Coronary artery (tissue), 2 donors: Measurements from ENCODE around the gene SLC41A3.

Source experiments
- DNase-seq: peaks from one replicate; pipeline ENCODE4 v3.0.0-alpha.2; 2017; ENCODE audit warnings: low spot score
- H3K27ac ChIP-seq, 2 donors: fragments of 200-600 bp; sonication (generic); one replicate each; pipeline ENCODE4 v1.5.1; 2016 to 2019
- H3K4me3 ChIP-seq: fragments of 200-600 bp; sonication (generic); 2 replicates; pipeline ENCODE4 v1.5.1; 2016; ENCODE audit warnings: mild to moderate bottlenecking, moderate library complexity
- TF ChIP-seq, protein P1 (sequence below): fragments of 200-600 bp; sonication (generic); IDR thresholded peaks from one replicate; pipeline ENCODE4 v1.5.1; 2019; ENCODE audit warnings: antibody characterized with exemption

The SLC41A3 gene

DNA sequence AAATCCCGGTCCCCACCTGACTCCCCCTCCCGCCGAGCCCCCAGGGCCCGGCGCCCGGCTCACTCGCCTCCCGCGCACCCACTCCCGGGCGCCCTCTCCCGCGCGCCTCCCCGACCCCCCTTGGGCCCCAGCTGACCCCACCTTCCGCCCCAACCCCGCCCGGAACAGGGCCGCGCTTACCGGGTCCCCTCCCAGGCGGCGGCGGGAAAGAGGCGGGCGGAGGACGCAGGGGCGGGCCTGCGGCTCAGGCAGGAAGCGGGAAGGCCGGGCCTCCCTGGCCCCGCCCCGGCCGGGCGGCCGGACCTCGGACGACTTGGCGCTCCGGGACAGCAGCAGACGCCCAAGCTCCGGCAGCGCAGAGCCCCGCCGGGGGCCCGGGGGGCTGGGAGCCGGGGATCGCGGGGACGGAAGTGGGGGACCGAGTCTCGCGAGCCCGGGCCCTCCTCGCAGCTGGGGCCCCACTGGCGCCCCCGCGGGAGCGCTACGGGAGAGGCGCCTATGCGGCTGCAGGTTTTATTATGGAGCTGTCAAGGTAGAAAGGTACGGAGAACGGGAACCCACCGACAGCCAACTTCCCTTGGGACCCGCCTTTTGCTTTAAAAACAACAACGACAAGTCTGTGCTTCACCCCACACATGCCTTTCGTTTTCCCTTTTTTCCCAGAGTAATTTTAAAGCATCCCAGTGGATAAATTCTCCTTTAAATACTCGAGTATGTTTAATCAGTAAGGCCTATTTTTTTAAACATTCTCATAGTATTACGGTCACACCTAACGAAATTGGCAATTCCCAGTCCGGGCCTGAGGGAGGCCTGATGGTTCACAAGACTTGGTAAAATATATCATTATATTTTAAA, at the start of gene SLC41A3:
Gene SLC41A3, minus strand, starts transcription at position 212 of the 855 bp plus-strand sequence. CDS start 15,905 bp downstream, outside the sequence.
- peak; percentile 92 for DNase-seq
- Histone ChIP-seq H3K4me3 (peak within 1 kb of the TSS; percentile 94), H3K27ac (peak within 1 kb of the TSS; percentile 89 to 94)
- TF ChIP-seq, protein P1, sequence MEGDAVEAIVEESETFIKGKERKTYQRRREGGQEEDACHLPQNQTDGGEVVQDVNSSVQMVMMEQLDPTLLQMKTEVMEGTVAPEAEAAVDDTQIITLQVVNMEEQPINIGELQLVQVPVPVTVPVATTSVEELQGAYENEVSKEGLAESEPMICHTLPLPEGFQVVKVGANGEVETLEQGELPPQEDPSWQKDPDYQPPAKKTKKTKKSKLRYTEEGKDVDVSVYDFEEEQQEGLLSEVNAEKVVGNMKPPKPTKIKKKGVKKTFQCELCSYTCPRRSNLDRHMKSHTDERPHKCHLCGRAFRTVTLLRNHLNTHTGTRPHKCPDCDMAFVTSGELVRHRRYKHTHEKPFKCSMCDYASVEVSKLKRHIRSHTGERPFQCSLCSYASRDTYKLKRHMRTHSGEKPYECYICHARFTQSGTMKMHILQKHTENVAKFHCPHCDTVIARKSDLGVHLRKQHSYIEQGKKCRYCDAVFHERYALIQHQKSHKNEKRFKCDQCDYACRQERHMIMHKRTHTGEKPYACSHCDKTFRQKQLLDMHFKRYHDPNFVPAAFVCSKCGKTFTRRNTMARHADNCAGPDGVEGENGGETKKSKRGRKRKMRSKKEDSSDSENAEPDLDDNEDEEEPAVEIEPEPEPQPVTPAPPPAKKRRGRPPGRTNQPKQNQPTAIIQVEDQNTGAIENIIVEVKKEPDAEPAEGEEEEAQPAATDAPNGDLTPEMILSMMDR: no peak

DNA sequence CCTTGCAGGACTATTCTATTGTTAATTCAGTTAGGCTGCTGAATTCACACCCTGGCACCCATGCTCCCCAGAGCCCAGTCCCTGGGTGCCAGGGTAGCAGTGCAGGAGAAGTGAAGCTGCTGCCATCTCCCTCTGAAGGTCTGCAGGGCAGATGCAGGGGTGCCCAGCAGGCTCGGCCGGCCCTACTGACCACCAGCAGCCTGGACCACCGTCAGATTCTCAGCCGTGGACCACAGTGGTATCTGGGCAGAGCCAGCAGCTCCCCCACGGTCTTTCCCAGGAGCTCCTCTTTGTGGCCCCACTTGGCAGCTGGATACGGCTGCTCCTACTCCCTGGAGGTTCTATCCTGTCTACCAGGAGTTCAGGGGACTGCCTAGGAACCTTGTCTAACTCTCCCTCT, 49.7 kb upstream of the SLC41A3 start:
- TF ChIP-seq, protein P1: no peak
- Histone ChIP-seq H3K27ac (no peak overlapping the region), H3K4me3 (no peak overlapping the region)
- DNase-seq: peak; percentile 46

DNA sequence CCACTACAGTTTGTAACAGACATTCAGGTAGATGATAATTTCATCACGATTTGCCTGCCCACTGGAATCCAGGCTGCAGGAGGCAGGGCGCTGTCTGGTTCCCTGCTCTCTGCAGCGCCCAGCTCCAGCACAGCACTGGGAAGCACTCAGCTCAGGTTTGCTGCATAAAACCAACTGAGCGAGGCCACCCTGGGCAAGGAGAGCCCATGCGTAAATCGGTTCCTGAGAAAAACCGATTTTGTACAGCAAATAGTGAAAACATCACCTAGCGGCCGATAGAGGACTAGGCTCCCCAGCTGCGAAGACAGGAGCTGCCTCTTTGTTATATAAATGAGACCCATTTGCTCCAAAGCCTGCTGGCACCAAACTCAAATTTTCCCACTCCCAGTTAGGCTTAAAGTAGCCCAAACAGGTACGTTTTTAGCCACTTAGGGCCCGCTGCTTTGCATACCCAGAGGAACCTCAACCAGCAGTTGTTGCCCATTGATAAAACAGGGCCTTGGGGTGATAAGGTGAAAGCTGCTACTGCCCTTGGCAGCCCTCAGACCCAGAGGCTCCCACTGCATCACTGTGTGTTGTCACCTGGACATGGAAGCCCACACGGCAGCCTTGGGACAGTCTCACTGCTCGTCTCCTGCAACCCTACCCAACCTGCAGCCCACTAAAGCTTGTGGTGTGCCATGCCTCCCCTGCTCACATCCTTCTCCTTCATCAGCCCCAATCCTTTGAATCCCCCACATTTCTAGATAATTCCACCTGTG, 49.0 kb upstream of the SLC41A3 start:
- Histone ChIP-seq H3K27ac (no peak overlapping the region), H3K4me3 (no peak overlapping the region)
- DNase-seq: peak; percentile 41
- TF ChIP-seq, protein P1: no peak

DNA sequence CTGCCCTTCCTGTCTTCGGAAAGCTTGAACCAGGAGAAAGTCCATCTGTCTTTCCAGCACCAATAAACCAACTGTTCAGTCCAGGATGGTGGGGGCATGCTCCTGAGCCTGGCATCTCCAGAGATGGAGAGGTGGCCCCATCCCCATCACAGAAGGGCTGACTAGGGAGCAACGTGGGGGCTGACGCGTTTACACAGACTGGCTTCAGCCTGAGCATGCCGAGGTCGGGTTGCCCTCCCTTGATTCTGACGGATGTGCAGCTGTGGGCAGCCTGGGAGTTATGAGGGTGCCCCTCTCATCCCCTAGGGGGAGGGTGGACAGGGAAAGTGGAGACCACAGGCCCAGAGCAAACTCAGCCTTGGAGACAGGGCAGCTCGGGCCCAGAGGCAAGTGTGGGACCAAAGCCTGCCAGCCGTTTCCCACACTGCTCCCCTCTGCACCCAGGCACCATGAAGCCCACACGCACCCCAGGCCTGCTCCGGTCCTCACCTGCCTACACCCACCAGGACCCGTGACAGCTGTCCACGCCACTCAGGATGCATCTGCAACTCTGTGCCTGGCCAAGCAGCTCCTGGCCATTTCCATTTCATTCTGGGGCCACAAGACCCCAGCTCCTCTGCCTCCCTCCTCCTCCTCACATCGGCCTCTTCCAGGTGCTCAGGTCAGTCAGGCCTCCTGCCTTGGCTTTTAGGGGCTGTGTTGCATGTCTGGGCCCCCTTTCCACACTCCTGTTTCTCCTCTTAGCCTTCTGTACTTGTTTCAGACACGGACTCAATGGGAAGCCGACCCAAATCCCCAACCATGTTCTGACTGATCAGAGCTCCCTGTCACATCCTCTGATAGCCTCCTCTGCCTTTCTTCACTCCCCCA, 48.2 kb upstream of the SLC41A3 start:
- Histone ChIP-seq H3K4me3 (no peak overlapping the region), H3K27ac (no peak overlapping the region)
- TF ChIP-seq, protein P1: no peak
- peak; percentile 54 for DNase-seq

DNA sequence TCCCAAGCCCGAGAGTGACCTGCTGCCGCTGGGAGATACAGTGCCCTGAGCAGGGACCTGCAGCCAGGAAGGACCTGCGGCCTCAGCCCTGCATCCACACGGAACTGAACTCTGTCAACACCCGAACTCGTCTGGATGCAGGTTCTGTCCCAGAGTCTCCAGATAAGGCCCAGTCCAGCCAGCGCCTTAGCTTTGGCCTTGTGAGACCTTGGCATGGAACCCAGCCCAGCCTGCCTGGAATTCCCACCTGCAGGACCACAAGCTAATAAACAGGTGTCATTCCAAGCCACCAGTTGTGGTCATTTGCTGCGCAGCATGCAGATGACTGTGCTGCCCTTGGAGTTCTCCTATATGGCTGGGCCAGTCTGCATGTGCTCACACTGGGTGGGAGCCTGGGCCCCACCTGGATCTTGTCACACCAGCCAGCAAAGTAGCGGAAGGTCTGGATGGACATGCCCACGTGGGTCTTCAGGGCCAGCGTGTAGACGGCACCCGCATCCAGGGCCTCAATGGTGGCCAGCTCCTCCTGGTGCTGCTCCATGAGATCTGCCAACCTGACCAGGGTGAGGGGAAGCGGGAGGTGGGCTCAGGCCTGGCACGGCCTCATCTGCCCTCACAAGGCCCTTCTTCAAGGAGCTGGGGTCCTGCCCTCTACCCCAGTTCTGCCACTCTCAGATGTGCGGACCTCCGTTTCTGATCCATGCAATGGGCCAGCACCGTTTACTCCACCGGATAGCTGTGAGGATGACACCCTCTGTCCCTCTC, 47.2 kb upstream of the SLC41A3 start:
- TF ChIP-seq, protein P1: no peak
- Histone ChIP-seq H3K27ac (no peak overlapping the region), H3K4me3 (no peak overlapping the region)
- DNase-seq: peak; percentile 60
